GM12878 (cell line): ENCODE data around the gene DUT.
A peak's percentile ranks its signal among the peaks of the same experiment; 100 is the strongest.

Experiments used
- ELK1 ChIP-seq: IDR thresholded peaks from 2 replicates; pipeline ENCODE4 v1.6.1; 2012; ENCODE audit warnings: low read depth, low read length, improper control_type of control experiment
- ESRRA ChIP-seq: IDR thresholded peaks from 2 replicates; pipeline ENCODE4 v1.6.1; 2012; ENCODE audit warnings: mild to moderate bottlenecking, low read length, improper control_type of control experiment
- GATAD2B ChIP-seq: fragments of 450-650 bp; conservative IDR thresholded peaks from 2 replicates; pipeline ENCODE4 v1.6.1; 2017; ENCODE audit warnings: low read depth, mild to moderate bottlenecking, moderate library complexity
- MYC ChIP-seq: IDR thresholded peaks from 2 replicates; pipeline ENCODE4 v1.6.1; 2011; ENCODE audit warnings: mild to moderate bottlenecking, low read length, moderate library complexity, inconsistent platforms; ENCODE audit not compliant: insufficient read depth, insufficient replicate concordance, insufficient read length, severe bottlenecking
- RAD21 ChIP-seq: IDR thresholded peaks from 2 replicates; pipeline ENCODE4 v1.6.1; 2011; ENCODE audit warnings: mild to moderate bottlenecking, low read depth, low read length, moderate library complexity; ENCODE audit not compliant: insufficient read depth
- SMAD1 ChIP-seq: fragments of 450-650 bp; IDR thresholded peaks from 2 replicates; pipeline ENCODE4 v1.6.1; 2018; ENCODE audit warnings: mild to moderate bottlenecking, low read depth; ENCODE audit not compliant: partially characterized antibody
- TF ChIP-seq, protein P1 (sequence below): fragments of 450-650 bp; IDR thresholded peaks from 2 replicates; pipeline ENCODE4 v1.6.1; 2017; ENCODE audit warnings: antibody characterized with exemption, mild to moderate bottlenecking, moderate library complexity
- TF ChIP-seq, protein P2 (sequence below), 3 experiments: IDR thresholded peaks in 2 of 3; conservative IDR thresholded peaks in 1 of 3; 2 replicates each; pipeline ENCODE4 v1.5.1; 2011; ENCODE audit warnings: low read depth in 3 of 3, low read length in 3 of 3, mild to moderate bottlenecking in 3 of 3, control low read depth in 2 of 3, moderate library complexity in 2 of 3, inconsistent platforms in 1 of 3, mixed read lengths in 1 of 3; ENCODE audit not compliant: control insufficient read depth in 2 of 3, insufficient read depth in 1 of 3; ENCODE audit errors: extremely low read depth in 1 of 3

DNA sequence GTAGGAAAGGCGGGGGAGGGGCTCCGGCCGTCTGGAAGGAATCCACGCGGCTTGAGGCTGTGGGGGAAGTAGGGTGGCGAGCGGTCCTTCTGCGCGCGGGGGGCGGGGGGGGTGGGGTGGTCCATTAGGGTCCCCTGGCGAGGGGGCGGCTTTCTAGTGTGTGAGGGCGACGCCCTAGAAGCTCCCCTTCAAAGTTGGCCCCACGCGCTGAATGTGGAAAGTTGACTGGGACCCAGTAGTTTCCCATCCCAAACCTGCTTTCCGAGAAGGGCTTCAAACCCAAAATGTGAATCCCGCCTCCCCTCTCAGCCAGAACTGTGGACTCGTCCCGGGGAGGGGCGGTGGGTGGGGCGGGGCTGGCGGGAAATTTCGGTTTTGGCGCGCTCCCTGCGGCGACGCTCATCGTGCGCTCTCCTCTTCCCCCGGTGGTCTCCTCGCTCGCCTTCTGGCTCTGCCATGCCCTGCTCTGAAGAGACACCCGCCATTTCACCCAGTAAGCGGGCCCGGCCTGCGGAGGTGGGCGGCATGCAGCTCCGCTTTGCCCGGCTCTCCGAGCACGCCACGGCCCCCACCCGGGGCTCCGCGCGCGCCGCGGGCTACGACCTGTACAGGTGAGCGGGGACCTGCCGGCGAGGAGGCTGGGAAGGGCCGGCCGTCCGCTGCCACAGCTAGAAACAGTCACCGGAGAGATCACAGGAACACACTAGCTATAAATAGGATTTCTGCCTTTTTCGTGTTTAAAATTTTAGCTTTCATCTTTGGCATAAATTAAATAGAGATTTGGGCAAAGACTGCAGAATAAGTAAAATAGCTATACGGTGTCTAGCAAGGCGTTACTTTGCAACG is 790 bp downstream of the DUT start:
- TF ChIP-seq ESRRA (no peak), SMAD1 (no peak), GATAD2B (no peak), RAD21 (no peak), MYC (peak; percentile 53), ELK1 (no peak)
- TF ChIP-seq, protein P1, sequence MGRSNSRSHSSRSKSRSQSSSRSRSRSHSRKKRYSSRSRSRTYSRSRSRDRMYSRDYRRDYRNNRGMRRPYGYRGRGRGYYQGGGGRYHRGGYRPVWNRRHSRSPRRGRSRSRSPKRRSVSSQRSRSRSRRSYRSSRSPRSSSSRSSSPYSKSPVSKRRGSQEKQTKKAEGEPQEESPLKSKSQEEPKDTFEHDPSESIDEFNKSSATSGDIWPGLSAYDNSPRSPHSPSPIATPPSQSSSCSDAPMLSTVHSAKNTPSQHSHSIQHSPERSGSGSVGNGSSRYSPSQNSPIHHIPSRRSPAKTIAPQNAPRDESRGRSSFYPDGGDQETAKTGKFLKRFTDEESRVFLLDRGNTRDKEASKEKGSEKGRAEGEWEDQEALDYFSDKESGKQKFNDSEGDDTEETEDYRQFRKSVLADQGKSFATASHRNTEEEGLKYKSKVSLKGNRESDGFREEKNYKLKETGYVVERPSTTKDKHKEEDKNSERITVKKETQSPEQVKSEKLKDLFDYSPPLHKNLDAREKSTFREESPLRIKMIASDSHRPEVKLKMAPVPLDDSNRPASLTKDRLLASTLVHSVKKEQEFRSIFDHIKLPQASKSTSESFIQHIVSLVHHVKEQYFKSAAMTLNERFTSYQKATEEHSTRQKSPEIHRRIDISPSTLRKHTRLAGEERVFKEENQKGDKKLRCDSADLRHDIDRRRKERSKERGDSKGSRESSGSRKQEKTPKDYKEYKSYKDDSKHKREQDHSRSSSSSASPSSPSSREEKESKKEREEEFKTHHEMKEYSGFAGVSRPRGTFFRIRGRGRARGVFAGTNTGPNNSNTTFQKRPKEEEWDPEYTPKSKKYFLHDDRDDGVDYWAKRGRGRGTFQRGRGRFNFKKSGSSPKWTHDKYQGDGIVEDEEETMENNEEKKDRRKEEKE, result peak; percentile 91
- TF ChIP-seq, protein P2, sequence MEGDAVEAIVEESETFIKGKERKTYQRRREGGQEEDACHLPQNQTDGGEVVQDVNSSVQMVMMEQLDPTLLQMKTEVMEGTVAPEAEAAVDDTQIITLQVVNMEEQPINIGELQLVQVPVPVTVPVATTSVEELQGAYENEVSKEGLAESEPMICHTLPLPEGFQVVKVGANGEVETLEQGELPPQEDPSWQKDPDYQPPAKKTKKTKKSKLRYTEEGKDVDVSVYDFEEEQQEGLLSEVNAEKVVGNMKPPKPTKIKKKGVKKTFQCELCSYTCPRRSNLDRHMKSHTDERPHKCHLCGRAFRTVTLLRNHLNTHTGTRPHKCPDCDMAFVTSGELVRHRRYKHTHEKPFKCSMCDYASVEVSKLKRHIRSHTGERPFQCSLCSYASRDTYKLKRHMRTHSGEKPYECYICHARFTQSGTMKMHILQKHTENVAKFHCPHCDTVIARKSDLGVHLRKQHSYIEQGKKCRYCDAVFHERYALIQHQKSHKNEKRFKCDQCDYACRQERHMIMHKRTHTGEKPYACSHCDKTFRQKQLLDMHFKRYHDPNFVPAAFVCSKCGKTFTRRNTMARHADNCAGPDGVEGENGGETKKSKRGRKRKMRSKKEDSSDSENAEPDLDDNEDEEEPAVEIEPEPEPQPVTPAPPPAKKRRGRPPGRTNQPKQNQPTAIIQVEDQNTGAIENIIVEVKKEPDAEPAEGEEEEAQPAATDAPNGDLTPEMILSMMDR (IDR thresholded peaks at IDR 0.05 in 2 of 3, conservative IDR thresholded peaks at IDR 0.05 in 1 of 3; ENCODE audit: control insufficient read depth in 2 of 3, extremely low read depth in 1 of 3, insufficient read depth in 1 of 3, low read depth in 3 of 3, low read length in 3 of 3), result no peak
